ENCODE results near the gene MRPL37.

Gene MRPL37

DNA sequence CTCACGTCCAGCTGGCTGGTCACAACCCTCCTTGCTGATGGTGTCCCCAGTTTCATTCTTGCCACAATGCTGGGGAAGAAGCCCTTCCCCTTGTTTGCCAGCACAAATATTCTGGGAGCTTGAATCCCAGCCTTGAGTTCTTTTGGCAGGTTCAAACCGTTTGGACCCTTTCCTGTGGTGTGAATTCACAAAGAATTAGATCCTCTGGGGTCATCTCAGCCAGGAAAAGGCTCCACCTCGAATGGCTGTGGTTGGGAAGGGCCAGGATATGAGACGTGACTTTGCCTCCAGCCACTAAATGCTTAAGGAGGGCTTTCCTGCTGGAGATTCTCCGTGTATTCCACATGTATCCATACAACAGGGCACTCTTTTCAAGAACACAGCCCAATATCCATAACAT lies 66.9 kb downstream of the MRPL37 start:
- Histone ChIP-seq H4K91ac (ENCODE audit: low read depth, low read length) (no peak overlapping the region), H2BK5ac (ENCODE audit: low read depth, low read length, poor library complexity) (no peak overlapping the region), H3K27ac (ENCODE audit: low read depth, low read length) (no peak overlapping the region), H3K27me3 (ENCODE audit: insufficient read depth, low read length) (no peaks in the 10 kb centered on the region), H3K79me2 (ENCODE audit: control insufficient read depth, insufficient read depth, low read length, poor library complexity) (no peaks in the 10 kb centered on the region), H3K9ac (ENCODE audit: low read length) (no peak overlapping the region), H2AFZ (ENCODE audit: insufficient read depth, low read length, poor library complexity) (no peak overlapping the region), H4K12ac (ENCODE audit: low read depth, low read length) (no peak overlapping the region), H4K8ac (ENCODE audit: low read depth, low read length) (no peak overlapping the region), H2BK120ac (ENCODE audit: insufficient read depth, low read length, poor library complexity) (no peak overlapping the region), H3K79me1 (ENCODE audit: low read length) (no peaks in the 10 kb centered on the region), H3K4me1 (ENCODE audit: control insufficient read depth in 1 of 2, insufficient read depth in 2 of 2, low read length in 2 of 2) (peaks cover 2 to 3% of the 10 kb centered on the region in 2 experiments), H3K4me3 (ENCODE audit: low read depth, low read length) (no peak overlapping the region), H3K18ac (ENCODE audit: low read length) (no peak overlapping the region), H2BK12ac (ENCODE audit: low read length) (no peak overlapping the region), H3K9me3 (ENCODE audit: insufficient read depth, low read depth, low read length) (peaks cover 3% of the 10 kb centered on the region), H3K4ac (ENCODE audit: low read depth, low read length) (no peak overlapping the region), H3K4me2 (ENCODE audit: low read length) (no peak overlapping the region), H3K23ac (ENCODE audit: low read length) (no peak overlapping the region), H2AK5ac (ENCODE audit: low read length) (no peak overlapping the region), H3K36me3 (ENCODE audit: control insufficient read depth in 1 of 2, insufficient read depth in 2 of 2, low read length in 2 of 2) (peaks cover 29 to 32% of the 10 kb centered on the region in 2 experiments), H3K14ac (ENCODE audit: low read length) (no peak overlapping the region)
- no peak for DNase-seq
- WGBS (ENCODE audit: extremely low coverage, insufficient coverage, insufficient read length): no CpG with 5 or more reads among the region's 5 CpGs

Measured in trophoblast cell (in vitro differentiated cells and primary cell).